WERI-Rb-1 (cell line): ENCODE data around the gene ABCA4.

Experiments used
- DNase-seq: peaks from one replicate; pipeline ENCODE4 v3.0.0-alpha.2; 2020
- H3K27ac ChIP-seq: fragments of 250-450 bp; sonication (Bioruptor Pico); 2 replicates; pipeline ENCODE4 v1.5.1; 2020; ENCODE audit warnings: mild to moderate bottlenecking, moderate library complexity
- H3K27me3 ChIP-seq: fragments of 250-450 bp; sonication (Bioruptor Pico); 2 replicates; pipeline ENCODE4 v1.5.1; 2021; ENCODE audit warnings: mild to moderate bottlenecking, low read depth, moderate library complexity; ENCODE audit not compliant: insufficient read depth, severe bottlenecking
- H3K36me3 ChIP-seq: fragments of 250-450 bp; sonication (Bioruptor Pico); 2 replicates; pipeline ENCODE4 v1.5.1; 2020; ENCODE audit warnings: mild to moderate bottlenecking, moderate library complexity
- H3K4me3 ChIP-seq: 2 replicates; pipeline ENCODE4 v1.5.1; 2011; ENCODE audit warnings: low read depth, mild to moderate bottlenecking, control low read depth, low read length
- H3K9me3 ChIP-seq: fragments of 250-450 bp; sonication (Bioruptor Pico); 2 replicates; pipeline ENCODE4 v1.5.1; 2021; ENCODE audit warnings: mild to moderate bottlenecking, moderate library complexity; ENCODE audit not compliant: severe bottlenecking
- CTCF ChIP-seq: IDR thresholded peaks from 2 replicates; pipeline ENCODE4 v1.5.1; 2011; ENCODE audit warnings: low read depth, mild to moderate bottlenecking, control low read depth, inconsistent platforms, low read length

Gene ABCA4

GRCh38 chr1:93979718-93980319 is 141.1 kb downstream of the ABCA4 start:
- no peak for TF ChIP-seq CTCF

GRCh38 chr1:93979040-93979717 is 141.8 kb downstream of the ABCA4 start:
- Histone ChIP-seq H3K27me3 (no peaks in the 10 kb centered on the region), H3K4me3 (no peak overlapping the region), H3K9me3 (no peaks in the 10 kb centered on the region), H3K27ac (peak overlapping the region; percentile 95), H3K36me3 (no peaks in the 10 kb centered on the region)
- DNase-seq = no peak
- no peak for TF ChIP-seq CTCF

More at GRCh38 chr1:93979718-93980319, 141.1 kb downstream of the ABCA4 start:
- Histone ChIP-seq H3K27me3 (no peaks in the 10 kb centered on the region), H3K9me3 (no peaks in the 10 kb centered on the region), H3K4me3 (peak overlapping the region; percentile 21), H3K27ac (peak overlapping the region; percentile 95), H3K36me3 (no peaks in the 10 kb centered on the region)
- peak; percentile 89 for DNase-seq

- H3K27ac ChIP-seq = peak overlapping the region; percentile 95
- no peaks in the 10 kb centered on the region for H3K36me3 ChIP-seq
- H3K9me3 ChIP-seq = no peaks in the 10 kb centered on the region
- no peak for DNase-seq
- no peaks in the 10 kb centered on the region for H3K27me3 ChIP-seq
- no peak for TF ChIP-seq CTCF
- no peak overlapping the region for H3K4me3 ChIP-seq
Measured at GRCh38 chr1:93977598-93977945, 143.4 kb downstream of the ABCA4 start.

GRCh38 chr1:93976711-93977597 is 144.0 kb downstream of the ABCA4 start:
- Histone ChIP-seq H3K9me3 (no peaks in the 10 kb centered on the region), H3K27ac (peak overlapping the region; percentile 95), H3K4me3 (peak overlapping the region; percentile 3; the same call in 1 of the 2 replicates), H3K27me3 (no peaks in the 10 kb centered on the region), H3K36me3 (no peaks in the 10 kb centered on the region)
- TF ChIP-seq CTCF = no peak
- peak; percentile 83 for DNase-seq

GRCh38 chr1:93976291-93976690 is 144.7 kb downstream of the ABCA4 start:
- no peak for TF ChIP-seq CTCF
- Histone ChIP-seq H3K27me3 (no peaks in the 10 kb centered on the region), H3K27ac (peak overlapping the region; percentile 95), H3K4me3 (peak overlapping the region; percentile 3; the same call in 1 of the 2 replicates), H3K36me3 (no peaks in the 10 kb centered on the region), H3K9me3 (no peaks in the 10 kb centered on the region)
- DNase-seq = peak; percentile 25
